Left hindlimb (tissue), 1 donor: ENCODE measurements around the gene DDB1.

Experiments
- DNase-seq: peaks from one replicate; pipeline ENCODE4 v3.0.0-alpha.2; 2018

The DDB1 gene

DNA sequence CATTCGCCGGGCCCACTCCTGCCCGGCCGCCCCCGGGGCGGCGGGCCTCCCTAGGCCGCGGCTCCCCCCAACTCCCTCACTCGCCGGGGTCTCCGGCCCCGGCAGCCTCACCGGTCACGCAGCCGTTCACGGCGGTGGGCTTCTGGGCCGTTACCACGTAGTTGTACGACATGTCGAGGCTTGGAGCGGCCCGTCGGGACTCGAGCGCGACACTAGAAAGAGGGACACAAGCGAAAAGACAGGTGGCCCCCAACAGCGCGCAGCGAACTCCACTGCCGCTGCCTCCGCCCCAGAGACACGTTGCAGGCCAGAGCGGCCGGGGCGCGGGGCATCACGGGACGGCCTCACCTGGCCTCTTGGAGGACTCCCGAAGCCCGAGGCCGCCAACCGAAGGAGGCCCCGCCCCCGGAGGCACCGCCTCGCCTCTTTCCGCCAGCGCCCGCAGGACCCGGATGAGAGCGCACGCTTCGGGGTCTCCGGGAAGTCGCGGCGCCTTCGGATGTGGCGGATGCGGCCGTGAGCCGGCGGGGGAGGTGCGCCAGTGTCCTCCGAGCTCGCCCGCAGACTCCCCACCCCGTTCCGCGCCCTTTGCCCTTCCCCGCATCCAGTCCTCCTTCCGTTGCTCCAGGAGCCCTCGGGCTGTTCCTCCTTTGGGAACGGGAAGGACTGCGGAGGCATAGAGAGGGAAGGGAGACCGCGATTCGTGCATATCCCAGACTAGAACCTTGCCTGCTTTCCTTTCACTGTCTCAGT lies at the start of gene DDB1, which contains the start of gene TKFC:
Gene DDB1, minus strand, starts transcription at position 309 of the 753 bp plus-strand sequence. Its CDS starts 137 bp downstream, at position 172.
Gene TKFC, plus strand, starts transcription at position 432 of the 753 bp plus-strand sequence. CDS start 1,501 bp downstream, outside the sequence.
- DNase-seq: peak; percentile 96

DNA sequence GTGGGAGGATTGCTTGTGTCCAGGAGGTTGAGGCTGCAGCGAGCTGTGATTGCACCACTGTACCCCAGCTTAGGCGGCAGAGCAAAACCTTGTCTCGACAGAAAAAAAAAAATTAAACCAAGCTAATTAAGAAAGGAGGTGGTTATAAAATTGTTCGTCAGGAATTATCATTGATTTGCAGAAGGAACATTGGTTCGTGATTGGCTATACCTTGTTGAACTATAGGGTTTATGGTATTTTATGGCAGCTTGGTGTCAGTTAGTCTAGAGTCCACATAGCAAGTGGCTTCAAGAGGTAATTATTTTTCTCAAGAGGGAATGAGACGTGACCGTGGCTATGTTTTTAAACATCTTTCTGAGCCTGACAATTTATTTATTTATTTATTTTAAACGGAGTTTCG lies 48.0 kb upstream of the DDB1 start:
- no peak for DNase-seq

DNA sequence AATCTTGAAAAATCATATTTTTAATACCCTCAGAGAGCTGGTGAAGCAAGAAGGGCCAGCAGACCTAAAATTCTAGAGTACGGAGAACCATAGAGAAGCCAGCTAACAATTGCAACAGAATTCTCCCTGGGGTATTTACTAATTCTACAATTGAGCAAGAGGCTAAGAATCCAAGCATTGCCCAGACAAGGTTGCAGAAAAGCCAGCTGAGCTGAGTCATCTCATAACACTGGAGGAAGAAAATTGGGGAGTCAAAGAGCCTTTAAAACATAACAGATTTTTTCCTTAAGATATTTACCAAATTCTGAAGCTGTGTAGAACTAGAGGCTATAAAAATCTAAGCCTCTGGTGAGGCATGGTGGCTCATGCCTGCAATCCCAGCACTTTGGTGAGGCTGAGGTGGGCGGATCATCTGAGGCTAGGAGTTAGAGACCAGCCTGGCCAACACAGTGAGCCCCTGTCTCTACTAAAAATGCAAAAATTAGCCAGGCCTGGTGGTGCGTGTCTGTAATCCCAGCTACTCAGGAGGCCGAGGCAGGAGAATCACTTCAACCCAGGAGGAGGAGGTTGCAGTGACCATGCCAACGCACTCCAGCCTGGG lies 45.9 kb upstream of the DDB1 start:
- no peak for DNase-seq

DNA sequence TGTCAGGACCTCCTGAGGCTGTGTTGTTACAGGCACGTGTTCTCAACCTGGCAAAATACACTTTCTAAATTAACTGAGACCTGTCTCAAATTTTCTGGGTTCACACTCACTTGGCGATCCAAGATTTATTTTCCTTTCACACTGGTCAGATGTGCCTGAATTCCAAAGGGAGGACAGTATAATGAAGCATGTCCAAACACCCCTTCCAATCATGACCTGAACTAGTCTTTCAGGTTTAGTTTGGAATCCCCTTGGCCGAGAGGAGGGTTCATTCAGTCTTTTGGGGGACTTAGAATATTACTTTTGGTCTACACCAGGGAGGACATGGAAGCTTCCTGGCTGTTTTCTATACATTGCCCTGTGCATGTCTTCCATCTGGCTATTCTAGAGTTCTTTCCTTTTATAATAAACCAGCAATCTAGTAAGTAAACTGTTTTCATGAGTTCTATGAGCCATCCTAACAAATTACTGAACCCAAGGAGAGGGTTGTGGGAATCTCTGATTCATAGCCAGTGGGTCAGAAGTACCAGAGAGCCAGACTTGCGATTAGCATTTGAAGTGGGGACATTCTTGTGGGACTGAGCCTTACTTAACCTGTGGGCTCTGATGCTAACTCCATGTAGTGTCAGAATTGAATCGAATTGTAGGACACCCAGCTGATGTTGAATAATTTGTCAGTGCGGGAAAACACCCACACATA lies 44.7 kb upstream of the DDB1 start:
- no peak for DNase-seq

DNA sequence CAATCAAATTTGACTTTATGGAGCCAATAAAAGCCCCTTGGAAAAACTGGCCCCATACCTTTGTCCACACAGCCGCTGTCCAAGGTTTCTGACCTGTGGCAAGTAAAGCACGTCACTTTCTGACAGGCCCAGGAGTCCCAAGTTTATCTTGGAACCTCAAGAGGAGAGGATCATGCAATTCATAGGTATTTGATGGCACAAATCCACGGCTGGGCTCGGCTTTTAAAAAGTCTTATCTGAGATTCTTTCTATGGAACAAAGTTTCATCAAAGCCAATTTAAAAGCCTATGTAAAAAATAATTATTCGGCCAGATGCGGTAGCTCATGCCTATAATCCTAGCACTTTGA lies 42.8 kb upstream of the DDB1 start:
- no peak for DNase-seq

DNA sequence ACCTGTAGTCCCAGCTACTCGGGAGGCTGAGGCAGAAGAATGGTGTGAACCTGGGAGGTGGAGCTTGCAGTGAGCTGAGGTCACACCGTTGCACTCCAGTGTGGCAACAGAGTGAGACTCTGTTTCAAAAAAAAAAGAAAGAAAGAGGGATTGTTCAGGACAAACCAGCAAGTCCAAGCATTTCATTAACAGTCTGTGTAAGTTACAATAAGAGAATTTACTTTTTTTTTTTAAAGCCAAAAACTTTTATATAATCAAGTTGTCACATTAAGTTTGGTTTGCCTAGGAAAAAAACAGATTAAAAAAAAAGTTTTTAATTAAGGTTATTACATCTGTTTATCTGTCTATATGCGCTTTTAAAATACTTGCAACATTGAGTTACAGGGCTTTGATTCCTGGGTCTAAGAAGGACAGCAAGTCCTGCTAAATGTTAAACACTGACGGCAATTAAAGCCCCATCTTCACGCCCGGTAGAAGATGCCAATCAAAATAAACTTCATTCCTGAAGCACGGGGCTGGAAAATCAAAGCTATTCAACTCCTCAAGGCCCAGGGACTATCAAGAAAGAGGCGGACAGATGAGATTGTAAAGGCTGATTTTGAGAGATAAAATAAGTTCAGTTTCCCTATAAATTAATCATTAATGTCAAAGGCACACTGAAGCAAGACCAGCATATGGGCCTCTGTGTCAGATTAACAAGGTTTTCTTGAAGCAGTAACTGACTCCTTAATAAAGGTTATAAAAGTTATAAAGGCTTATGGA lies 39.9 kb upstream of the DDB1 start:
- no peak for DNase-seq

DNA sequence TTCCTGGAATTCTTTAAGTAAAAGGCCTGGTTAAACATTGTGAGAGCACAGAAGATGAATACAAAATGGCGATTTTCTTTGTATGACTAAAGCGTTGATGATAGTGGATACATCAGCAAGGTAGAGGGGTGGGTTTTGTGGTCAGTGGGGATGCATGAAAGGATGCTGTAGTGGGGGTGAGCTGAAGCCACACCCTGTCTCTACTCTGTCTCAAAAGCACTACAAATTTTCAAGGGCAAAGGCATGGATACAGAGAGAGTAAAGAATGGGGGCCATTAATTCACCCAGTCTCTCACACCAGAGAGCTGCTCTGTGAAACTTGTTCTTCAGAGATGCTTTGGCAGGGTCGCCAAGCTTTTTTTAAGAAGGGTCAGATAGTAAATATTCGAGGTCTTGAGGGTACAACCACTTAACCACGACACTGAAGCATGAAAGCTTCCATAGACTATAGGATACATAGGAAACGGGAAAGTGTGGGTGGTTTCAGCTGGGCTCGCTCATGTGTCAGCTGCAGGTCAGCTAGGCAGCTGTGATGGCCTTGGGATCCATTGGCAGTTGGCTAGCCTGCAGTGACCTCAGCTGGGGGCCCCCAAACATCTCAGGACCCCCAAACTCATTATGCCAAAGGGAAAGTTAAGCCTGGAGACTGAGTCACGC lies 37.6 kb upstream of the DDB1 start:
- no peak for DNase-seq

DNA sequence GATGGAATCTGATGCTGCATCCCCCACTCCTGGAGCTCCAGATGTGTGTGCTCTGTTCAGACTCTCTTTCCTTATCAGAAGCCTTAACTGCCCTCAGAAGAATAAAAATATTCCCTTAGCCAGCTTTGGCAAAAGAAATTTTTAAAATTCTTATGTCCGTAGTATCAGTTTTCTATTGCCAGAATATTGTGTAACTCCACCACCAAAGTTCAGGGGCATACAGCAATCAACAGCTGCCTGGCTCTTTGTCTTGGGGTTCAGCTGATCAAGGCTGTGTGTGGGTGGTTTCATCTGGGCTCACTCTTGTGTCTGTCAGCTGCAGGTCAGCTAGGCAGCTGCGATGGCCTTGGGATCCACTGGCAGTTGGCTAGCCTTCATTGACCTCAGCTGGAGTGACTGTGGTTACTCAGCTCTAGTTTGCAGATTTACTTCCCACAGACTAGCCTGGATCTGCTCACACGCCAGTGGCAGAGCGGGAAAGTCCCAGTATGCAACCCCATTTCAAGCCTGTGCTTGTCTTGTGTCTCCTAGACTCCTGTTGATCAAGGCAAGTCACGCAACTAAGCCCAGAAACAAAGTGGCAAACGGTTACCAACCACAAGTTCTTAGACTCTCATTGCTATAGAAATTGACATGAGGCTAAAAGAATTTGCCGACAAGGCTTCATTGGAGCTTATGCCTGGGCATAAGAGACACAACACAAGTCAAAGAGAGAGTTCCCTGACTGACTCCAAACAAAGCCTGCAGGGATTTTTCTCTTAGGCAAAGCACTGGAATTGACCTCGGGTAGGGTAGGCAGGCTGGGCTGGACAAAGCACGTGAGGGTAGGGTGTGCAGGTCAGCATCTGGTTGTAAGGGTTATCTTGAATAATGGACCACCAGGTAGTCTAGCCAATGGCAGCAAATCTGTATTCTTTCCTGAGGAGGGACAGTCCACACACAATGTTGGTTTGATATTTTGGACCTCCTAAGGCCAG lies 36.8 kb upstream of the DDB1 start:
- no peak for DNase-seq

DNA sequence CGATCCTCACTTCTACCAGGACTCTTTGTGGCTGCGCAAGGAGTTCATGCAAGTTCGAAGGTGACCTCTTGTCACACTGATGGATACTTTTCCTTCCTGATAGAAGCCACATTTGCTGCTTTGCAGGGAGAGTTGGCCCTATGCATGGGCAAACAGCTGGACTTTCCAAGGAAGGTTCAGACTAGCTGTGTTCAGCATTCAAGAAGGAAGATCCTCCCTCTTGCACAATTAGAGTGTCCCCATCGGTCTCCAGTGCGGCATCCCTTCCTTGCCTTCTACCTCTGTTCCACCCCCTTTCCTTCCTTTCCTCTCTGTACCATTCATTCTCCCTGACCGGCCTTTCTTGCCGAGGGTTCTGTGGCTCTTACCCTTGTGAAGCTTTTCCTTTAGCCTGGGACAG lies 35.7 kb upstream of the DDB1 start:
- no peak for DNase-seq

DNA sequence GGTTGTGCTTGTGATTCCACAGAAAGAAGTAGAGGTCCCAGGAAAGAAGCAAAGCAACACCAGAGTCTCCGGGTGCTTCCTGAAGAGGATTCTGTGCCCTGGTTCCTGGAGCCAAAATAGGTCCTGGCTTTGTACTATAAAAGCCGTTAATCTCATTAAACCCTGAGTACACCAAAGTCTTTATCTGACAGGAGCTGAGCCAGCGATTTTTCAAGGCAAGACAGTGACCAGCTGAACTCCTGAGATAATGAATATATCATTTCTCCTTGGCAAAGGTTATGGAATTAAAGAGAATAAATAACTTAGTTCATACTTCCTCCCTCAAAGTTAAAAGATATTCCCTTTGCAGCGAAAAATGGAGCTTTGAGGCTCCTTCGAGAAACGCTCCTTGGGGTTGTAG lies 34.5 kb upstream of the DDB1 start:
- DNase-seq: no peak

DNA sequence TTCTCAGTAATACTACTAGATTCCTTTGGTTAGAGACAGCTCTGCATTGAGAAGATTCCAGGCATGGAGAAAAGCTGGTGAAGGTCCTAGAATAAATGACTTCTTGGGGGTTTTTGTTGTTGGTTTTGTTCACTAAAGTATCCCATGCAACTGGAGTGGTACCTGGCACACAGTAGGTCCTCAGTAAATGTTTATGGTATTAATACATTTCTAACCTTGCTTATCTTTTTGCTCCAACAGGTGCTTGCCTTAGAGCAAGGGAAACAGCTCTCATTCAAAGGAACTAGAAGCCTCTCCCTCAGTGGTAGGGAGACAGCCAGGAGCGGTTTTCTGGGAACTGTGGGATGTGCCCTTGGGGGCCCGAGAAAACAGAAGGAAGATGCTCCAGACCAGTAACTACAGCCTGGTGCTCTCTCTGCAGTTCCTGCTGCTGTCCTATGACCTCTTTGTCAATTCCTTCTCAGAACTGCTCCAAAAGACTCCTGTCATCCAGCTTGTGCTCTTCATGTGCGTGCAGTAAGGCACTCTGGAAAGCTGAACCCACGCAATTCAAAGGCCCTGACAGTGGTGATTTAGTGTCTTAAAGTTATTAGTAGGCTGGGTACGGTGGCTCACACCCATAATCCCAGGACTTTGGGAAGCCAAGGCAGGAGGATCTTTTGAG lies 31.2 kb upstream of the DDB1 start:
- DNase-seq: no peak

DNA sequence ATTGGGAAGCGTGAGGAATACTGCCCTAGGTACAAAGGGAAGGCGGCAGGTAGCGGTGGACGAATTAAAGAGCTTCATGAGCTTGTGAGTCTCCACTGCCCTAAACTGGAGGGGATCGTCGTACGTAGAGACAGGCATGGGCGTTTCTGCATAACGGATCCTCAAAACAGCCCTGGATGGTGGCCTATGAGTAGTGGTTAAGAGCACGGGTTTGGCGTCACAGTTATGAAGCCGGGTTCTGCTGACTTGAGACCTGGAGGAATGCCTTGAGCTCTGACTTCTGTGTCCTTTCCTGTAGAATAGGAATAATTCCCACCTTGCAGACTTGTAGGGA lies 29.6 kb upstream of the DDB1 start:
- DNase-seq: no peak

DNA sequence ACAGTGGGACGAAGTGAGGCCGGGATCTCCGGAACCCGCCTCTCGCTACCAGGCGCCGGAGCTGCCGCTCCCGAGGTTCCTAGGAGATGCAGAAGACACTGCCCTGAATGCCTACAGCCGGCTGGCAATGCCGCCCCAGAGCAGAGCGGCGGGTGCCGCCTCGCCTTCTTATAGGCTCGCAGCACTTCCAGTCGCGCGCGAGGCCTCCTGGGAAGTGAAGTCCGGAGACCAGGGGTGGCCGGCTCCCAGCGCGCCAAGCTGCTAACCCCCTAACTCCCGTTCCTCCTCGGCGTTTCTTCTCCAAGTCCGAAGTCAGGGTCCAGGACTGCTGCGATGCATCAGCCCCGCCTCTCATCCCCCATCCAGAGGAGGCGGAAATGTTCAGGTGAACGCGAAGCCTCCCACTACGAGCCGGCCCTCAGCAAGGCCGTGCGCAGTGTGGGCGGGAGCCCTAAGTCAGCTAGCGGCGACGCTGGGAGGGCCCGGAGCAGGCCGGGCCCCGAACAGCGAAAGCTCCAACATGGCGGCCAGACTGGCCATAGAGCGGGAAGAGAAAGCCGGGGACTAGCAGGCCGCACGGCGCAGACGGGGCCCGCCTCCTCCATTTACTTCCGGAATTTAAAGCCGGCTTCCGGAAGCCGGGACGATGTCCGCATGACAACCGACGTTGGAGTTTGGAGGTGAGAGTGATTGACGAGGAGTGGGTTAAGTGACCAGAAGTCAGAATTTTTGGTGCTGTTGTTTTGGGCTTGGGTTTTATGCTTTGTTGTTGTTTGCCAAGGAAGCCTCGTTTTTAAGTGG lies 29.0 kb upstream of the DDB1 start, which contains the start of the genes CYB561A3 and TMEM138:
Gene CYB561A3, minus strand, starts transcription at position 142 of the 801 bp plus-strand sequence. CDS start 5,169 bp downstream, outside the sequence.
Gene TMEM138, plus strand, starts transcription at position 634 of the 801 bp plus-strand sequence. CDS start 2,017 bp downstream, outside the sequence.
- peak; percentile 94 for DNase-seq

DNA sequence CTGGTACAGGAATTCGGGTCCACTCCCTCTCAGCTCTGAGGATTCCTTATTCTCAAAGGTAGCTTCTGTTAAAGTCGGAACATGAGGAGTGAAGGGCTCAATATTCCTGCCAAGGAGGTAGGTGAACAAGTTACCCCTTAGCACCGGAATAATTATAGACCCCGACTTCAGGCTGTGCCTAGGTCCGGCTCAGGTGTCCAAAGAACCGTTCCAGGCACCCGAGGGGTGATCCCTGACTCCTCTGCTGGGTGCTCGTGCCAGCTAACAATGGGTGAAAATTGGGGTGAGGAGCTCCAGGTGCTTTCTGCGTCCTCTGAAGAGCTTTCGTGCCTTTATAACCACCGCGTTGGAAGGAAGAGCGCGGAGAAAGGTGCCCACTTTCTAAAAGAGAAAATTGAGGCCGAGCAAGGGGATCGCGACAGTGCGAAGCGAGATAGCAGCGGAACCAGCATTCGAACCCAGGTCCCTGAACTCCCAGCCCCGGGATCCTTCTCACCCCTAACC lies 28.4 kb upstream of the DDB1 start:
- no peak for DNase-seq

DNA sequence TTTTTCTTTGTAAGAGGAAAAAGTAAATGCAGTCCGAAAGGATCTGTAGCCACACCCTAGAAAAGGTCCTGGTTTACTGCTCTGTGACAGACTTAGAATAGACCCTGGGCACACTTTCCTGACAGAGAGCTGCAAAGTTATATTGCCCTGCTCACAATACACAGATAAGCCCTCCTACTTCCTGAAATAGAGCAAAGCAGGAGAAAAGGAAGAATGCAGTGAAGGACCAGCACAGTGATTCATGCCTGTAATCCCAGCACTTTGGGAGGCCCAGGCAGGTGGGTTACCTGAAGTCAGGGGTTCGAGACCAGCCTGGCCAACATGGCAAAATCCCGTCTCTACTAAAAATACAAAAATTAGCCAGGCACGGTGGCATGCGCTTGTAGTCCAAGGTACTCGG lies 26.6 kb upstream of the DDB1 start:
- DNase-seq: no peak

DNA sequence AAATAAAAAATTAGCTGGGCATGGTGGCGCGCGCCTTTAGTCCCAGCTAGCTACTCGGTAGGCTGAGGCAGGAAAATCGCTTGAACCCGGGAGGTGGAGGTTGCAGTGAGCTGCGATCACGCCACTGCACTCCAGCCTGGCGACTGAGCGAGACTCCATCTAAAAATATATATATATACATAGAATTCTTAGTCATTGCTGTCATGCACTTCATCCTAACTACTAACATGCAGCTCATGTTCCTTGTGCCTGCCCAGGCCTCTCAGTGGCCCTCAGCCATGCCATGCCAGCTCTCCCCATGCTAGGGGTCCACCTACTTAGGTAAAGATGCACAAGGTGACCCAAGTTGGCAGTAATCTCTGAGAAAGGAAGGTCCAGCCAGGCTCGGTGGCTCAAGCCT lies 25.7 kb upstream of the DDB1 start:
- DNase-seq: no peak

DNA sequence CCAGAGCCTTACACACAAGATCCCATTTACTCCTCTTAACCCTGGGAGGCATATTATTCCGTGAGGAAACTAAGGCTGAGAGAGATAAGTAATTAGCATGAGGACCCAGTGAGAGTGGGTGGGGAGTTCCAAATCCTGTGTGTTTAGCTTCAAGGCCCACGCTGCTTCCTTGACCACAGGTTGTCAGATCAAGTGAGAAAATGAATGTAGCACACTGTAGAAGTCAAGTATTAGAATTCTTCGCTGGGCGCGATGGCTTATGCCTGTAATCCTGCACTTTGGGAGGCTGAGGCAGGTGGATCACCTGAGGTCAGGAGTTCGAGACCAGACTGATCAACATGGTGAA lies 25.0 kb upstream of the DDB1 start:
- no peak for DNase-seq

DNA sequence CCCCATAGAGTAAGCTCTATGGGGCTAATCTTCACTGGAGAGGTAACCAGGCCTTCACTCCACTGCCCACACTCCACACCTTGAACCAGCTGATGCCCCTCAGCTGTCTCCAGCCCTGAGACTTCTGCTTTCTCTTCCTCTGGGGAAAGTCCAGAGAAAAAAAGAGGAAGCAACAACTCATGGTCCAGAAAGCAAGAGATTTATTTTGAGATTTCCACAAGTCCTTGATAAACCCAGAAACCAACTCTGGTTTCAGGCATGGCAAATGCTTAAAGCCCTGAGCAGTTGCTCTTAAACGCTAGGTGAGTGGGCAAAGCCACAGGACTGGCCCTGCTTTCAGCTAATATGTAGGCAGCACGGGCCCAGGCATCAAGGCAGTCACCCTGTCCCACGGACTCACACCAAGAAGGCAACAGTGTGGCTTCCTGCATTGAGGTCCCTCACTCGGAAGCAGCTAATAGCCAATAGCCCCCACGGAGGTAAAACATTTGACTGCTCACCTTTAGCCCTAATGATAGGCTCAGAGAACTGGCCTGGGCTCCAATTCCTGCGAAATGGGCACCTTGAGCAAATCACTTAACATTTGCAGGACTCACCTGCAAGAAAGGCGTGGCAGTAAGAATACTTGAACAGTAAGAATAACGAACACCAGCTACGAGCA lies 24.5 kb upstream of the DDB1 start:
- no peak for DNase-seq

DNA sequence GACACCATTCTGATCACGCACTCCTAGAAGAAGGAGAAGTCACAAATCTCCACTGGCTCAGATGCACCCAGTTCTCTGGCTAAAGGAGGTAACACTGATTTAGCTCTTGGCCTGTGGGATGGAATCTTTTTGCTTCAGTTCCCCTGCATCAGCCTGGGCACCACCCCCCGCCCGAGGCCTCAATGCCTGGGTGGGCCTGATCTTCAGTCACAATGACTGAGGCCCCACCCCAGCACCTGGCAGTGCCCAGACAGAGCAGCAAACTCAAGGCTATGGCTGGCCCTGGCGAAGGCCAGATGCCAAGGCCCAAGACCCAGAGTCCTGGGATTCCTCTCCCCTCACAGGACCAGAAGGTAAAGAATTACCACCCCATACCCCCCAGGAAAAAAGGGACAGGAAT lies 23.8 kb upstream of the DDB1 start:
- DNase-seq: no peak
